Body of pancreas (tissue), 4 donors: ENCODE measurements around the gene CCN6.

ENCODE experiments used
- POLR2A ChIP-seq, 3 donors: fragments of 450-650 bp; IDR thresholded peaks; one replicate each; pipeline ENCODE4 v1.6.1; 2016; ENCODE audit warnings: antibody characterized with exemption in 3 of 3, mild to moderate bottlenecking in 2 of 3
- TF ChIP-seq, protein P1 (sequence below), 7 experiments: fragments of 450-650 bp in 4 of 7; fragments of 200-600 bp in 3 of 7; sonication (generic) in 3 of 7; IDR thresholded peaks; one replicate each; pipeline ENCODE4 v1.5.1; 2016 to 2019; ENCODE audit warnings: antibody characterized with exemption in 7 of 7

DNA sequence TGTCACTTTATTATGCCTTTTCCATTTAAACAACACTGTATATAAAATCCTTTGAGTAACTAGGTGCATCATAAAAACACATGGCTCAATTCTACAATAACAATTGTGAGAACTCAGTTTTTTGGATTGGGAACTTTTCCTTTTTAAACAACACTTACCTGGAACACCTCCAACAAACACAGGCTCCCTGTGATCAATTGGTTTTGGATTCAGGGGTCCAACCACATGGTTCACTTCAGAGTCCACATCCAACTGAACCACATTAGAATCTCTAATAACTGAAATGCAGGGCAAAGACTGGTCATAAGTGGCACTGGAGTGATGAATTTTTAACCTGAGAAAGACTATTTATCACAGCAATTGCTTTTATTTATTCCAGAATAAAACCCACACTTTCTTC, 60.0 kb downstream of the CCN6 start:
- TF ChIP-seq, protein P1, sequence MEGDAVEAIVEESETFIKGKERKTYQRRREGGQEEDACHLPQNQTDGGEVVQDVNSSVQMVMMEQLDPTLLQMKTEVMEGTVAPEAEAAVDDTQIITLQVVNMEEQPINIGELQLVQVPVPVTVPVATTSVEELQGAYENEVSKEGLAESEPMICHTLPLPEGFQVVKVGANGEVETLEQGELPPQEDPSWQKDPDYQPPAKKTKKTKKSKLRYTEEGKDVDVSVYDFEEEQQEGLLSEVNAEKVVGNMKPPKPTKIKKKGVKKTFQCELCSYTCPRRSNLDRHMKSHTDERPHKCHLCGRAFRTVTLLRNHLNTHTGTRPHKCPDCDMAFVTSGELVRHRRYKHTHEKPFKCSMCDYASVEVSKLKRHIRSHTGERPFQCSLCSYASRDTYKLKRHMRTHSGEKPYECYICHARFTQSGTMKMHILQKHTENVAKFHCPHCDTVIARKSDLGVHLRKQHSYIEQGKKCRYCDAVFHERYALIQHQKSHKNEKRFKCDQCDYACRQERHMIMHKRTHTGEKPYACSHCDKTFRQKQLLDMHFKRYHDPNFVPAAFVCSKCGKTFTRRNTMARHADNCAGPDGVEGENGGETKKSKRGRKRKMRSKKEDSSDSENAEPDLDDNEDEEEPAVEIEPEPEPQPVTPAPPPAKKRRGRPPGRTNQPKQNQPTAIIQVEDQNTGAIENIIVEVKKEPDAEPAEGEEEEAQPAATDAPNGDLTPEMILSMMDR (IDR thresholded peaks at IDR 0.05): no peak
- no peak for TF ChIP-seq POLR2A (IDR thresholded peaks at IDR 0.05)
